ENCODE data around the gene CDK5RAP2. TPM values are rescaled to one million over a fixed set of nuclear protein-coding genes. Genes with fewer than 3 reads are reported as not detected.

Gene CDK5RAP2
- total and polyA plus RNA-seq, 9 of the 15 experiments (the other 6 are each of a cell fraction or from before 2014, with no cell fraction given), result 19.9 to 68.8 (median 42.2) TPM

DNA sequence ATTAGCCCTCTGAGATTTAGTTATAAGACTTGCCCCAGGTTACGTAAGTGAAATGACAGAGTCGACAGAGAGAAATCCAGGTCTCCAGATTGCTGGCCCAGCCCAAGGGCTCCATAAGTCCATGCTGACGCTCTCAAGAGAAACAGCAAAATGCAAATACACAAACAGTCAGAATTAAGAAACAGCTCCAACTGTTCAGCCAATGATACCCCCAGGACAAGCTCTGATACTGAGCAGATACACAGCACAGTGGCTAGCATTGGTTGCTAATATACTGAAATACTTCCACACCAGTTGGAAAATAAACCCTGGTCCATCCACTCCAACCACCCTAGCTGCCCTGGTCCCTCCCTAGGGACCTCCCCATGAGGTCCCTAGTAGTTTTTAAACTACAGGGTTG, 94.2 kb downstream of the CDK5RAP2 start:
- intact Hi-C loops (cut with micrococcal nuclease) (no loop called here), in situ Hi-C loops (cut with MboI) (no loop called here)
- no peaks in the 10 kb centered on the region for H3K9me3 ChIP-seq (replicated peaks; ENCODE audit: control insufficient read depth, insufficient read depth, low read depth, low read length)
- DNase-seq (ENCODE audit: extremely low read depth in 1 of 4, low spot score in 3 of 4) (no peak), FAIRE-seq (no peak), ATAC-seq (no peak)
- no peak overlapping the region for H3K27ac ChIP-seq (ENCODE audit: extremely low read depth, low read depth, low read length)
- CTCF ChIA-PET (ENCODE audit: low intra/inter-chr PET ratio), result no interaction called here
- no peaks in the 10 kb centered on the region for H3K79me2 ChIP-seq (ENCODE audit: control insufficient read depth, insufficient read depth, low read length)
- 98% methylated on average over 3 of the region's 3 CpGs for WGBS (ENCODE audit: insufficient coverage, low coverage, missing lambda C conversion rate)
- H2AFZ ChIP-seq (ENCODE audit: low read depth, low read length), result no peak overlapping the region
- POLR2A ChIA-PET, result no interaction called here
- no peak overlapping the region for H3K4me3 ChIP-seq
- TF ChIP-seq SMAD3 (CRISPR knock-in tag; conservative IDR thresholded peaks at IDR 0.05), result no peak
- no peak for TF ChIP-seq ZKSCAN8 (CRISPR knock-in tag; IDR thresholded peaks at IDR 0.05)
- TF ChIP-seq NR0B1 (IDR thresholded peaks at IDR 0.05; ENCODE audit: partially characterized antibody), result no peak
- TF ChIP-seq ZNF436 (CRISPR knock-in tag; IDR thresholded peaks at IDR 0.05), result no peak
- TF ChIP-seq HINFP (tag; conservative IDR thresholded peaks at IDR 0.05; ENCODE audit: low read depth), result no peak
- no peak for TF ChIP-seq PPARD (CRISPR knock-in tag; IDR thresholded peaks at IDR 0.05)
- TF ChIP-seq ZNF644 (tag; IDR thresholded peaks at IDR 0.05; ENCODE audit: low read depth), result no peak
- no peak for TF ChIP-seq DIDO1 (tag; IDR thresholded peaks at IDR 0.05; ENCODE audit: low read depth)
- no peak for TF ChIP-seq ETV1 (tag; conservative IDR thresholded peaks at IDR 0.05; ENCODE audit: low read depth)
- TF ChIP-seq PML (IDR thresholded peaks at IDR 0.05; ENCODE audit: low read length), result no peak
- no peak for TF ChIP-seq HDAC1 (IDR thresholded peaks at IDR 0.05)
- TF ChIP-seq KLF6 (CRISPR knock-in tag; IDR thresholded peaks at IDR 0.05; ENCODE audit: borderline replicate concordance), result no peak
- TF ChIP-seq, protein P1, sequence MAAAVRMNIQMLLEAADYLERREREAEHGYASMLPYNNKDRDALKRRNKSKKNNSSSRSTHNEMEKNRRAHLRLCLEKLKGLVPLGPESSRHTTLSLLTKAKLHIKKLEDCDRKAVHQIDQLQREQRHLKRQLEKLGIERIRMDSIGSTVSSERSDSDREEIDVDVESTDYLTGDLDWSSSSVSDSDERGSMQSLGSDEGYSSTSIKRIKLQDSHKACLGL (CRISPR knock-in tag; IDR thresholded peaks at IDR 0.05; ENCODE audit: borderline replicate concordance, poor library complexity, severe bottlenecking), result no peak
- TF ChIP-seq PURB (CRISPR knock-in tag; IDR thresholded peaks at IDR 0.05; ENCODE audit: low read depth), result no peak
- no peak for TF ChIP-seq CEBPB (tag; IDR thresholded peaks at IDR 0.05)
- no peak for TF ChIP-seq HNRNPL (IDR thresholded peaks at IDR 0.05; ENCODE audit: low read depth, low read length)
- no peaks in the 10 kb centered on the region; the same call in 1 of the 2 replicates for H4K20me1 ChIP-seq (replicated peaks; ENCODE audit: control insufficient read depth, insufficient read depth, low read length)
- H3K27me3 ChIP-seq (ENCODE audit: control insufficient read depth in 2 of 2, insufficient read depth in 2 of 2, low read length in 2 of 2), result no peaks in the 10 kb centered on the region
- peaks cover 78% of the 10 kb centered on the region for H3K36me3 ChIP-seq (ENCODE audit: control insufficient read depth, insufficient read depth, low read length)
- no peaks in the 10 kb centered on the region for H3K4me1 ChIP-seq (replicated peaks in 1 of 2; ENCODE audit: control insufficient read depth in 2 of 2, insufficient read depth in 2 of 2, low read length in 2 of 2)
- no TSS peak for BruUV-seq (replicated peaks)
- H3K9ac ChIP-seq (ENCODE audit: insufficient read depth in 1 of 2, low read depth in 2 of 2, low read length in 2 of 2), result no peak overlapping the region
- H3K9me1 ChIP-seq (ENCODE audit: control insufficient read depth, insufficient read depth, low read length), result no peaks in the 10 kb centered on the region
- H3K4me2 ChIP-seq (ENCODE audit: insufficient read depth, low read length), result no peak overlapping the region

Data from K562 (cell line).